ENCODE measurements around the gene MCEMP1. TPM values are rescaled to one million over a fixed set of nuclear protein-coding genes. Genes with fewer than 3 reads are reported as not detected.
"Not testable (repeated sequence)": the region's sequence is repeated elsewhere in the genome, so short reads cannot be mapped to it uniquely, and the experiment has no call there.

The MCEMP1 gene
- total RNA-seq, 2 experiments from 2014 or later = not detected

GRCh38 chr19:7642295-7643030, 34.4 kb upstream of the MCEMP1 start:
- ChIA-PET POLR2A (no interaction called here), CTCF (interaction anchor here (0.9 kb wide), 1 partner anchor 10 kb away, joined by 3 read pairs; no protein-coding TSS in a partner anchor)

- CTCF ChIA-PET = no interaction called here
- POLR2A ChIA-PET = no interaction called here
Observed at GRCh38 chr19:7643031-7643415, 33.9 kb upstream of the MCEMP1 start.

DNA sequence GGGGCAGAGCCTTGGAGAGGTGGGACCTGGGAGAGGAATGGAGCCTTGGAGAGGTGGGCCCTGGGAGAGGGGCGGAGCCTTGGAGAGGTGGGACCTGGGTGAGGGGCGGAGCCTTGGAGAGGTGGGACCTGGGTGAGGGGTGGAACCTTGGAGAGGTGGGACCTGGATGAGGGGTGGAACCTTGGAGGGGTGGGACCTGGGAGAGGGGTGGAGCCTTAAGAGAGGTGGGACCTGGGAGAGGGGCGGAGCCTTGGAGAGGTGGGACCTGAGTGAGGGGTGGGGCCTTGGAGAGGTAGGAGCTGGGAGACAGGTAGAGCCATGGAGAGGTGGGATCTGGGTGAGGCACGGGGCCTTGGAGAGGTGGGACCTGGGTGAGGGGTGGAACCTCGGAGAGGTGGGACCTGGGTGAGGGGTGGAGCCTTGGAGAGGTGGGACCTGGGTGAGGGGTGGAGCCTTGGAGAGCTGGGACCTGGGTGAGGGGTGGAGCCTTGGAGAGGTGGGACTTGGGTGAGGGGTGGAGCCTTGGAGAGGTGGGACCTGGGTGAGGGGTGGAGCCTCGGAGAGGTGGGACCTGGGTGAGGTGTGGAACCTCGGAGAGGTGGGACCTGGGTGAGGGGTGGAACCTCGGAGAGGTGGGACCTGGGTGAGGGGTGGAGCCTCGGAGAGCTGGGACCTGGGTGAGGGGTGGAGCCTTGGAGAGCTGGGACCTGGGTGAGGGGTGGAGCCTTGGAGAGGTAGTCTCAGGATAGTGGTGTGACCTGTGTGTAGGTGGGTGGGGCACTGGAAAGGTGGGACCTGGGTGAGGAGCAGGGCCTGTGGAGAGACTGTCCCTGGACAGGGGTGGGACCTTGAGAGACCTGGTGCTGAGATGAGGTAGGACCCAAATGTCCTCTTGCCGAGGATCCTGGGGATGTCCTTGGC, 33.0 kb upstream of the MCEMP1 start:
- POLR2A ChIA-PET = interaction anchor here (0.9 kb wide), 1 partner anchor 13 kb away, joined by 3 read pairs; no protein-coding TSS in a partner anchor
- CTCF ChIA-PET = not testable (repeated sequence)

- POLR2A ChIA-PET = no interaction called here
Observed at GRCh38 chr19:7644550-7644877, 32.4 kb upstream of the MCEMP1 start.

DNA sequence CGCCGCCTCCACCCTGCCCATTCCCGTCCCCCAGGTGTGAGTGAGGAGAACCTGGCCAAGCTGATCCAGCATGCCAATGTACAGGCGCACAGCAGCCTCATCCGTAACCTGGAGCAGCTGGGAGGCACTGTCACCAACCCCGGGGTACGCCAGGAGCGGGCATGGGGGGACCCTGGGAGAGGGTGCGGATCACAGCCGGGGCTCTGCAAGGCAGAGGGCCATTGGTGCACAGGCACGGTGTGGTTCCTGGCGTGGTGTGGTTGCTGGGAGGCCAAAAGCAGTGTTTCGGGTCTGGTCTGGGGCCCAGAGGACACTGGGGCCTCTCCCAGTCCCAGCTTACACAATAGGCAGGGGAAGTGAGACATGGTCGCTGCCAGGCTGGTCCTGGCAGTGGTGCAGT, 31.7 kb upstream of the MCEMP1 start:
- CTCF ChIA-PET = no interaction called here
- POLR2A ChIA-PET = no interaction called here

More at GRCh38 chr19:7644550-7644877, 32.4 kb upstream of the MCEMP1 start:
- CTCF ChIA-PET = no interaction called here

- CTCF ChIA-PET = no interaction called here
- POLR2A ChIA-PET = no interaction called here
Observed at GRCh38 chr19:7645656-7646425, 31.0 kb upstream of the MCEMP1 start.

- ChIA-PET CTCF (no interaction called here), POLR2A (no interaction called here)
Observed at GRCh38 chr19:7646426-7646700, 30.5 kb upstream of the MCEMP1 start.

DNA sequence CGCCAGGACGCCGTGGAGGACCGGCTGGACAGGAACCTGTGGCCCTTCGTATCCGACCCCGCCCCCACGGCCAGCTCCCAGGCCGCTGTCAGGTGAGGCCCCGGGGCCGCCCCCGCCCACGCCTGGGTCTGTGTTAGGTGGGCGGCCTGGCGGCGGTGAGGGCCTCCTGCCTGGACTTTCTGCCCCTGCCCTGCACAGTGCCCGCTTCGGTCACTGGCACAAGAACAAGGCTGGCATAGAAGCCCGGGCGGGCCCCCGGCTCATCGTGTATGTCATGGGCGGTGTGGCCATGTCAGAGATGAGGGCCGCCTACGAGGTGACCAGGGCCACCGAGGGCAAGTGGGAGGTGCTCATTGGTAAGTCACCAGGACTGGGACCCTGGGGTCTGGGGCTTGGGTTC, 29.7 kb upstream of the MCEMP1 start:
- CTCF ChIA-PET = no interaction called here
- POLR2A ChIA-PET = no interaction called here

GRCh38 chr19:7648265-7649014, 28.4 kb upstream of the MCEMP1 start:
- CTCF ChIA-PET = interaction anchor here (0.5 to 2.5 kb wide), 4 partner anchors 32 to 572 kb away, joined by 4 to 13 read pairs (median 5); partner anchors contain the start of gene TRAPPC5

GRCh38 chr19:7650148-7650547, 26.7 kb upstream of the MCEMP1 start:
- POLR2A ChIA-PET = no interaction called here
- CTCF ChIA-PET = interaction anchor here (0.6 to 2.5 kb wide), 6 partner anchors 14 to 1189 kb away, joined by 3 to 13 read pairs (median 3); partner anchors contain the start of gene TRAPPC5

More at GRCh38 chr19:7648265-7649014, 28.4 kb upstream of the MCEMP1 start:
- POLR2A ChIA-PET = no interaction called here

DNA sequence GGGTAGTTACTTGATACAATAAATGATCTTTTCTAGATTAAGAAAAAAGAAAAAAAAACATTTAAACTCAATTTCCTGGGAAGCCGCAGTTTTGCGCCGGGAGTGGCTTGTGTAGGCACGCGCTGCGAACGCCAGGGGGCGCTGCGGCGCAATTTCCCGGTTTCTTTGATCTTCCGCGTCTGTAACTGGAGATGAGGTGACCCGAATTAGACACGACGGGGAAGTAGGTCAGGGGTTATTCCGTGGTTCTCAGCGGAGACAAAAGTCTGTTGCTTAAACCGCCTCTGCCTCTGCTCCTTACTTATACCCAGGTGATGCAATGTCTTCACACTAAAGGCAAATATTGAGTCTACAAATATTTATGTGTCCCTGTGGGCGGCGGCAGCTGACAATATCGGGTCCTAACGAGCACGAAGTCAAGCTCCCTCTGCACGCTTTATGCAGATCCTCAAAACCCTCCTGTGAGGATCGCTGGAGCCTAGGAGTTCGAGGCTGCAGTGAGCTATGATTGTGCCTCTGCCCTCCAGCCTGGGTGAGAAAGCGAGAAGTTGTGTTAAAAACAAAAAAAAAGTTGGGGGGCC, 24.7 kb upstream of the MCEMP1 start:
- ChIA-PET POLR2A (interaction anchor here (0.8 kb wide), 1 partner anchor 15 kb away, joined by 3 read pairs; no protein-coding TSS in a partner anchor), CTCF (interaction anchor here (0.5 to 2.2 kb wide), 16 partner anchors 9 to 291 kb away, joined by 3 to 11 read pairs (median 3); partner anchors contain the start of genes PET100, TRAPPC5 and XAB2)

GRCh38 chr19:7654401-7654800, 22.5 kb upstream of the MCEMP1 start:
- CTCF ChIA-PET = interaction anchor here (2.4 kb wide), 1 partner anchor 27 kb away, joined by 8 read pairs; the partner anchor contains the start of gene TRAPPC5
- POLR2A ChIA-PET = interaction anchor here (0.6 kb wide), 1 partner anchor 207 kb away, joined by 3 read pairs; no protein-coding TSS in a partner anchor

DNA sequence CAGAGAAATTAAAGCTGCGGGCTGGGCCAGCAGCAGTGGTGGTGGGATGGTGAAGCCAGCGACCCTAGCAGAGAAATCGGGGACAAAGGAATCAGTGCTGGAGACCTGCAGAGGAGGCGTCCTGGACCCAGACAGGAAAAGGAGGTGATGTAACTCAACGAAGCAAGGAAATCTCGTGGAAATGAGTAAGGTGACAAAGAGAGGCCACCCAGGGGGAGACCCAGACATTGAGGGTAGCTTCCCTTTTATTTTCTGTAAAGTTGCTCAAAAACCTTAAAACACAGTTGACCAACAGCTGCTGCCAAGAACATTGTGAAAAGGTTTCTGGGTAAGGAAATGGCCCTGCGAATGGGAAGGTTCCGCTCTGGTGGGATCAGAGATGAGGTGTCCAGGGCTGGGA, 21.3 kb upstream of the MCEMP1 start:
- CTCF ChIA-PET = interaction anchor here (0.6 to 2.4 kb wide), 2 partner anchors 25 to 308 kb away, joined by 3 to 8 read pairs; partner anchors contain the start of gene TRAPPC5
- POLR2A ChIA-PET = no interaction called here

DNA sequence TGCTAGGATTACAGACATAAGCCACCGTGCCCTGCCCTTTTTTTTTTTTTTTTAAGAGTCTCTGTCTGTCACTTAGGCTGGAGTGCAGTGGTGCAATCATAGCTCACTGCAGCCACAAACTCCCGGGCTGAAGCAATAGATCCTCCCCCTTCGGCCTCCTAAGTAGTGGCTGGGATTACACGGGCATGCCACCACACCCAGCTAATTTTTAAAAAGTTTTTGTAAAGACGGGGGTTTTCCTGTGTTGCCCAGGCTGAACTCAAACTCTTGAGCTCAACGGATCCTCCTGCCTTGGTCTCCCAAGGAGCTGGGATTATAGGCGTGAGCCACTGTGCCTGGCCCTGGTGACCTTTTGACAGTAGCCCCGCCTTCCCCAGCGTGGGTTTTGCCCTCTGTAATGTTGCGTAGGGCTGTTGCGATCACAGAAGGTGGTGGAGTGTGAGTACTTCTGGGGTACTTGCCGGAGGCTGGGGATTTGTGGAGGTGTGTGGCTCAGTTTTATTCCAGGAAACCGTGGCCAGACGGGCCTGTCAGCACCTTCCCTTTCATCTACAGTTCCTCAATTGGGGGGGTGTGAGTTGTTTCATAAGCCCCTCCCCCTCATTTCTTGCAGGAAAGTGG, 19.6 kb upstream of the MCEMP1 start:
- ChIA-PET POLR2A (no interaction called here), CTCF (interaction anchor here (0.7 kb wide), 1 partner anchor 20 kb away, joined by 3 read pairs; no protein-coding TSS in a partner anchor)

DNA sequence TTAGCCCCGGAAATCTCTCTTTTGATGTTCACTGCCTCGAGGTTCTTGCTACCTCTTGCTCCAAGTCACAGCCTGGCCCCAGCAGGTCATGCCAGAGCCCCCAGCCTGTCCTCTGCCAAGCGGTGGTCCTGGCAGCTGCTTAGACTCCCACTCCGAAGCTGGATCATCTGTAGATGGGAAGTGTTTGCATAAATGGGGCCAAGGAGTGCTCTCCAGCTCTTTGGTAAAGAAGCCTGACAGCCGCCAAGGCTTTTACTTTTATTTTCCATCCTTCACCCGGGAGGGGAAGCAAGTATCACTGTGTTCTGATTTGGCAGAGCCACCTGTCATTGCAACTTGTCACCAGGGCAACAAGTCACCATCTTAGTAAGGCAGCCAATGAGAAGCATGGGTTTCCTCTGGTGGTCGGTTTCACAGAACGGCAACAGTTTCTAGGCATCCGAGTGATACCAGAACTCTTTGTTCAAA, 18.6 kb upstream of the MCEMP1 start:
- POLR2A ChIA-PET = interaction anchor here (0.6 kb wide), 1 partner anchor 139 kb away, joined by 3 read pairs; no protein-coding TSS in a partner anchor
- CTCF ChIA-PET = no interaction called here

GRCh38 chr19:7661744-7662538, 14.9 kb upstream of the MCEMP1 start:
- ChIA-PET POLR2A (no interaction called here), CTCF (no interaction called here)

- ChIA-PET CTCF (interaction anchor here (1.0 kb wide), 1 partner anchor 94 kb away, joined by 3 read pairs; no protein-coding TSS in a partner anchor), POLR2A (no interaction called here)
Observed at GRCh38 chr19:7662657-7663056, 14.2 kb upstream of the MCEMP1 start.
